Ovary (tissue), 3 donors: Measurements from ENCODE around the gene ZCCHC14.

Source experiments
- EP300 ChIP-seq: sonication (generic); formaldehyde crosslinking; IDR thresholded peaks from one replicate; pipeline ENCODE4 v1.6.1; 2017; ENCODE audit warnings: antibody characterized with exemption
- TF ChIP-seq, protein P1 (sequence below), 3 donors: fragments of 450-650 bp in 2 of 3; fragments of 200-600 bp in 1 of 3; IDR thresholded peaks; one replicate each; pipeline versions ENCODE4 v1.5.1 to v1.8.0; 2016 to 2022; ENCODE audit warnings: antibody characterized with exemption in 3 of 3, mild to moderate bottlenecking in 1 of 3
- donor health status: DM: no; HTN: no; CAD: no.

DNA sequence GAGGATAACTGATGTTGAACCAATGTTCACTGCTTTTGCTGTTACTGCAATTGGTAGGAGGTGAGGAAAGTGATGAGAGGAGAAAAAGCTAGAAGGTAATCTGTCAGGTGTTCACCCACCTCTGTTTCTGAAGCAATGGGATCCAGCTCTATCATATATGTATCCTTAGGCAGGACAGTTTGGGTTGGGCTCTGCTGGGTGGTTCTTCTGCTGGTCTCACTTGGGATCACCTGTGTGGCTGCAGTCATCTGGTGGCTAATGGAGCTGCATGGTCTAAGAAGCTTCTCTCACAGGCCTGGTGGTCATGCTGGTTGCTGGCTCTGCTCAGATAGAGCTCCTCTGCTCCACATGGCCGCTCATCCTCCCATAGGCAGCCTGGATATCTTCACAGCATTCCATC is 40.2 kb upstream of the ZCCHC14 start:
- TF ChIP-seq, protein P1, sequence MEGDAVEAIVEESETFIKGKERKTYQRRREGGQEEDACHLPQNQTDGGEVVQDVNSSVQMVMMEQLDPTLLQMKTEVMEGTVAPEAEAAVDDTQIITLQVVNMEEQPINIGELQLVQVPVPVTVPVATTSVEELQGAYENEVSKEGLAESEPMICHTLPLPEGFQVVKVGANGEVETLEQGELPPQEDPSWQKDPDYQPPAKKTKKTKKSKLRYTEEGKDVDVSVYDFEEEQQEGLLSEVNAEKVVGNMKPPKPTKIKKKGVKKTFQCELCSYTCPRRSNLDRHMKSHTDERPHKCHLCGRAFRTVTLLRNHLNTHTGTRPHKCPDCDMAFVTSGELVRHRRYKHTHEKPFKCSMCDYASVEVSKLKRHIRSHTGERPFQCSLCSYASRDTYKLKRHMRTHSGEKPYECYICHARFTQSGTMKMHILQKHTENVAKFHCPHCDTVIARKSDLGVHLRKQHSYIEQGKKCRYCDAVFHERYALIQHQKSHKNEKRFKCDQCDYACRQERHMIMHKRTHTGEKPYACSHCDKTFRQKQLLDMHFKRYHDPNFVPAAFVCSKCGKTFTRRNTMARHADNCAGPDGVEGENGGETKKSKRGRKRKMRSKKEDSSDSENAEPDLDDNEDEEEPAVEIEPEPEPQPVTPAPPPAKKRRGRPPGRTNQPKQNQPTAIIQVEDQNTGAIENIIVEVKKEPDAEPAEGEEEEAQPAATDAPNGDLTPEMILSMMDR (IDR thresholded peaks at IDR 0.05), result no peak
- TF ChIP-seq EP300, result no peak
